WERI-Rb-1 (cell line): Measurements from ENCODE around the gene ATP2C2.

ENCODE experiments used
- DNase-seq: peaks from one replicate; pipeline ENCODE4 v3.0.0-alpha.2; 2020
- H3K27ac ChIP-seq: fragments of 250-450 bp; sonication (Bioruptor Pico); 2 replicates; pipeline ENCODE4 v1.5.1; 2020; ENCODE audit warnings: mild to moderate bottlenecking, moderate library complexity
- H3K27me3 ChIP-seq: fragments of 250-450 bp; sonication (Bioruptor Pico); 2 replicates; pipeline ENCODE4 v1.5.1; 2021; ENCODE audit warnings: mild to moderate bottlenecking, low read depth, moderate library complexity; ENCODE audit not compliant: insufficient read depth, severe bottlenecking
- H3K36me3 ChIP-seq: fragments of 250-450 bp; sonication (Bioruptor Pico); 2 replicates; pipeline ENCODE4 v1.5.1; 2020; ENCODE audit warnings: mild to moderate bottlenecking, moderate library complexity
- H3K4me3 ChIP-seq: 2 replicates; pipeline ENCODE4 v1.5.1; 2011; ENCODE audit warnings: low read depth, mild to moderate bottlenecking, control low read depth, low read length
- H3K9me3 ChIP-seq: fragments of 250-450 bp; sonication (Bioruptor Pico); 2 replicates; pipeline ENCODE4 v1.5.1; 2021; ENCODE audit warnings: mild to moderate bottlenecking, moderate library complexity; ENCODE audit not compliant: severe bottlenecking
- CTCF ChIP-seq: IDR thresholded peaks from 2 replicates; pipeline ENCODE4 v1.5.1; 2011; ENCODE audit warnings: low read depth, mild to moderate bottlenecking, control low read depth, inconsistent platforms, low read length

ATP2C2 gene

GRCh38 chr16:84505249-84506187 is 137.2 kb downstream of the ATP2C2 start:
- no peaks in the 10 kb centered on the region for H3K36me3 ChIP-seq
- H3K4me3 ChIP-seq: peak overlapping the region; percentile 57
- peak overlapping the region; percentile 64 for H3K27ac ChIP-seq
- no peaks in the 10 kb centered on the region for H3K27me3 ChIP-seq
- no peaks in the 10 kb centered on the region for H3K9me3 ChIP-seq
- DNase-seq: no peak
- no peak for TF ChIP-seq CTCF

GRCh38 chr16:84507011-84507982 is 139.0 kb downstream of the ATP2C2 start:
- H3K4me3 ChIP-seq: no peak overlapping the region
- no peaks in the 10 kb centered on the region for H3K27me3 ChIP-seq
- H3K9me3 ChIP-seq: no peaks in the 10 kb centered on the region
- no peak overlapping the region for H3K27ac ChIP-seq
- no peak for DNase-seq
- no peak for TF ChIP-seq CTCF
- no peaks in the 10 kb centered on the region for H3K36me3 ChIP-seq

GRCh38 chr16:84508502-84508901 is 140.2 kb downstream of the ATP2C2 start:
- no peak for TF ChIP-seq CTCF

GRCh38 chr16:84509032-84509950 is 141.0 kb downstream of the ATP2C2 start:
- no peaks in the 10 kb centered on the region for H3K36me3 ChIP-seq
- H3K9me3 ChIP-seq: no peaks in the 10 kb centered on the region
- H3K27ac ChIP-seq: peak overlapping the region; percentile 66
- TF ChIP-seq CTCF: no peak
- no peaks in the 10 kb centered on the region for H3K27me3 ChIP-seq
- DNase-seq: peak; percentile 88
- H3K4me3 ChIP-seq: no peak overlapping the region; the same call in 1 of the 2 replicates

More at GRCh38 chr16:84508502-84508901, 140.2 kb downstream of the ATP2C2 start:
- no peak for DNase-seq
- H3K36me3 ChIP-seq: no peaks in the 10 kb centered on the region
- no peaks in the 10 kb centered on the region for H3K9me3 ChIP-seq
- H3K4me3 ChIP-seq: no peak overlapping the region
- H3K27ac ChIP-seq: no peak overlapping the region; the same call in 1 of the 2 replicates
- no peaks in the 10 kb centered on the region for H3K27me3 ChIP-seq
